GM06990 (cell line): Measurements from ENCODE around the gene GRK7.

ENCODE experiments used
- DNase-seq: peaks from one replicate; pipeline ENCODE4 v3.0.0-alpha.2; 2011; ENCODE audit not compliant: insufficient read length; ENCODE audit errors: extremely low read depth
- H3K27me3 ChIP-seq: replicated peaks from 2 replicates; pipeline ENCODE4 v1.6.0; 2011; ENCODE audit warnings: low read length; ENCODE audit not compliant: control insufficient read depth, insufficient read depth
- H3K36me3 ChIP-seq: 2 replicates; pipeline ENCODE4 v1.5.1; 2011; ENCODE audit warnings: low read length; ENCODE audit not compliant: control insufficient read depth, insufficient read depth
- H3K4me3 ChIP-seq: replicated peaks from 2 replicates; pipeline ENCODE4 v1.5.1; 2011; ENCODE audit warnings: low read depth, mild to moderate bottlenecking, control low read depth, low read length
- TF ChIP-seq, protein P1 (sequence below): IDR thresholded peaks from 2 replicates; pipeline ENCODE4 v1.5.1; 2011; ENCODE audit warnings: low read length, control low read depth, mild to moderate bottlenecking, inconsistent platforms; ENCODE audit not compliant: insufficient read depth, poor library complexity, severe bottlenecking

Gene GRK7

DNA sequence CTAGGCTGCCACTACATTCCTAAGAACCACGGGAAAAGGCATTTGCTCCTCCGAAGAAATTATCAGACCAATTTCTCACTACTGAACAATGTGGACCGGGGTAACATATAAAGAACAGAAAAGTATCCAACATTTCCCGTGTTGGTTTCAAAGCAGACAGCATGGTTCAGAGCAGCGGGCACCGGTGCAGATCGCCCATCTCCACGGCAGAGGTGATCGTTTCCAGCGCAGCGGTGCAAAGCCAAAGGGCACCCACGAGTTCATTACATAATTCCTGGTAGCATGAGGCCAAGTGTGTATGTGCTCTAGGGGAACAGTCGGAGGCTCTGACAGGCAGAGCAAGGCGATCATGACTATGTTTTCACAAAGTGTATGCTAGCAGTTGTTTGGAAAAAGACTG, 13.2 kb downstream of the GRK7 start:
- DNase-seq, result no peak
- H3K27me3 ChIP-seq, result no peaks in the 10 kb centered on the region
- H3K36me3 ChIP-seq, result no peaks in the 10 kb centered on the region
- no peak overlapping the region for H3K4me3 ChIP-seq
- TF ChIP-seq, protein P1, sequence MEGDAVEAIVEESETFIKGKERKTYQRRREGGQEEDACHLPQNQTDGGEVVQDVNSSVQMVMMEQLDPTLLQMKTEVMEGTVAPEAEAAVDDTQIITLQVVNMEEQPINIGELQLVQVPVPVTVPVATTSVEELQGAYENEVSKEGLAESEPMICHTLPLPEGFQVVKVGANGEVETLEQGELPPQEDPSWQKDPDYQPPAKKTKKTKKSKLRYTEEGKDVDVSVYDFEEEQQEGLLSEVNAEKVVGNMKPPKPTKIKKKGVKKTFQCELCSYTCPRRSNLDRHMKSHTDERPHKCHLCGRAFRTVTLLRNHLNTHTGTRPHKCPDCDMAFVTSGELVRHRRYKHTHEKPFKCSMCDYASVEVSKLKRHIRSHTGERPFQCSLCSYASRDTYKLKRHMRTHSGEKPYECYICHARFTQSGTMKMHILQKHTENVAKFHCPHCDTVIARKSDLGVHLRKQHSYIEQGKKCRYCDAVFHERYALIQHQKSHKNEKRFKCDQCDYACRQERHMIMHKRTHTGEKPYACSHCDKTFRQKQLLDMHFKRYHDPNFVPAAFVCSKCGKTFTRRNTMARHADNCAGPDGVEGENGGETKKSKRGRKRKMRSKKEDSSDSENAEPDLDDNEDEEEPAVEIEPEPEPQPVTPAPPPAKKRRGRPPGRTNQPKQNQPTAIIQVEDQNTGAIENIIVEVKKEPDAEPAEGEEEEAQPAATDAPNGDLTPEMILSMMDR, result no peak

DNA sequence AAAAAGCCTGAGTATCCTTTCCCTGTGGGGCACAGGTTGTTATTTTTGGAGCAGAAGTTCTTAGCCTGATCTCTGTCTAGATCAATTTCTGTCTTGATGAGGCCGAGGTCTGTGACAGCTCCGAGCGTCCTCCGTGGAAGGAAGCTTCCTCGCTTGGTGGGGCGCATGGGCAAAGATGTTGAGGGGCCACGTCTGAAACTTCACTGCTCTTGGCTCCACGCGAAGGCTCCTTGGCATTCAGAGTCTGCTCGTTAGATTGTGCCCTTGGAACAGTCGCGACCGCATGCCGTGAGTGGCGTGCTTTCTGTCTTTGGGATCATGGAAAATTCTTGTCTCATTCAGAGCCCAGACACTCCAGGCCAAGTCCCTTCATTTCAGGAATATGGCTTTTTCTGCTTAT, 13.7 kb downstream of the GRK7 start:
- Histone ChIP-seq H3K27me3 (no peaks in the 10 kb centered on the region), H3K4me3 (no peak overlapping the region), H3K36me3 (no peaks in the 10 kb centered on the region)
- no peak for DNase-seq
- TF ChIP-seq, protein P1, result no peak

DNA sequence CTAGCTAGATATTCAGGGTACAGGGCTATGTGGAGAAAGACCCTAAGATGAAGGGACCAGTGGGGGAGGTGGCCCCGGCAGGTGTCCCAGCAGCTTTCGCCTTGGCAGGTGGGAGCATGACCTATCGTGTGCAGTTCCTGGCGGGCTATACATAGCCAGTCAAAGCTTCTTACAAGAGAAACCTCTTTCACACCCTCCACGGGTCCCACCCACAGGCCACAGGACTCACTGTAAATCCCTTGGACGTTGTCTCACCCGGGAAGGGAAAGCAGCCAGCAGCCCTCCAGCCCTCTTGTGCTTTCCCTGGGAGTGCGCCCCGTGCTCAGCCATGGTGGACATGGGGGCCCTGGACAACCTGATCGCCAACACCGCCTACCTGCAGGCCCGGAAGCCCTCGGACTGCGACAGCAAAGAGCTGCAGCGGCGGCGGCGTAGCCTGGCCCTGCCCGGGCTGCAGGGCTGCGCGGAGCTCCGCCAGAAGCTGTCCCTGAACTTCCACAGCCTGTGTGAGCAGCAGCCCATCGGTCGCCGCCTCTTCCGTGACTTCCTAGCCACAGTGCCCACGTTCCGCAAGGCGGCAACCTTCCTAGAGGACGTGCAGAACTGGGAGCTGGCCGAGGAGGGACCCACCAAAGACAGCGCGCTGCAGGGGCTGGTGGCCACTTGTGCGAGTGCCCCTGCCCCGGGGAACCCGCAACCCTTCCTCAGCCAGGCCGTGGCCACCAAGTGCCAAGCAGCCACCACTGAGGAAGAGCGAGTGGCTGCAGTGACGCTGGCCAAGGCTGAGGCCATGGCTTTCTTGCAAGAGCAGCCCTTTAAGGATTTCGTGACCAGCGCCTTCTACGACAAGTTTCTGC, 15.0 kb downstream of the GRK7 start:
- H3K36me3 ChIP-seq, result no peaks in the 10 kb centered on the region
- TF ChIP-seq, protein P1, result no peak
- DNase-seq, result no peak
- no peak overlapping the region for H3K4me3 ChIP-seq
- H3K27me3 ChIP-seq, result no peaks in the 10 kb centered on the region

DNA sequence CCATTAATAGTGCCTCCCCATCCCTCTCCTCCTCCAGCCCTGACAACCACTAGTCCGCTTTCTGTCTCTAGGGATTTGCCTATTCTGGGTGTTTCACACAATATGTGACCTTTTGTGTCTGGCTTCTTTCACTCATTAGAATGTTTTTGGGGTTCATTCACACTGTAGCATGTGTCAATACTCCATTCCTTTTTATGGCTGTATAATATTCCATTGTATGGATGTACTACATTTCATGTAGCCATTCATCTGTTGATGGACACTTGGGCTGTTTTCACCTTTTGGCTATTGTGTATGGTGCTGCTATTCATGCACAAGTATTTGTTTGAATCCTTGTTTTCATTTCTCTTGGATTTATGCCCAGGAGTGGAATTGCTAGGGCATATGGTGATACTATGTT, 16.5 kb downstream of the GRK7 start:
- H3K36me3 ChIP-seq, result no peaks in the 10 kb centered on the region
- no peak for DNase-seq
- H3K4me3 ChIP-seq, result no peak overlapping the region
- H3K27me3 ChIP-seq, result no peaks in the 10 kb centered on the region
- TF ChIP-seq, protein P1, result no peak

DNA sequence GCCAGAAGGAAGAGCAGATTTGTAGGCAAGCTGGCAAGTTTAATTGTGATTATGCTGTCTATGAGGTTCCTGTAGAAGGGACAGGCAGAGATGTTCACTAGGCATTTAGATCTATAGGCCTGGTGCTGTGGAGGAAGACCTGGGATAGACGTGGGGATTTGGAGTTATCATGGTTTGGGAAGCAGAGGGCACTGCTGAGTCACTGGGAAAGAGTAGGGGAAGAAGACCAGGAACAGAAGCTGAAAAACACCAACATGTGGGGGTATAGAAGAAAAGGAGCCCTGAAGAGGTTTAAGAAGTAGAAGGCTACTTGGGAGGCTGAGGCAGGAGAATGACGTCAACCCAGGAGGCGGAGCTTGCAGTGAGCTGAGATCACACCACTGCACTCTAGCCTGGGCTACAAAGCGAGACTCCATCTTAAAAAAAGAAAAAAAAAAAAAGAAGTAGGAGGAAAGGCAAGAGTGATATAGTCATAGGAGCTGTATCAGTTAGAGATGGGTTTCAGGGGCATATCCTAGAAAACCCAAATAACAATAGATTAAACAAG, 19.3 kb downstream of the GRK7 start:
- Histone ChIP-seq H3K36me3 (no peaks in the 10 kb centered on the region), H3K27me3 (no peaks in the 10 kb centered on the region), H3K4me3 (no peak overlapping the region)
- DNase-seq, result no peak
- TF ChIP-seq, protein P1, result no peak
